ENCODE measurements around the gene RALGPS1. TPM values are rescaled to one million over a fixed set of nuclear protein-coding genes. Genes with fewer than 3 reads are reported as not detected.

RALGPS1 gene
- total and polyA plus RNA-seq, 2 donors (not counting 1 experiment from before 2014, with no cell fraction given), result 19.7 to 39.9 TPM

DNA sequence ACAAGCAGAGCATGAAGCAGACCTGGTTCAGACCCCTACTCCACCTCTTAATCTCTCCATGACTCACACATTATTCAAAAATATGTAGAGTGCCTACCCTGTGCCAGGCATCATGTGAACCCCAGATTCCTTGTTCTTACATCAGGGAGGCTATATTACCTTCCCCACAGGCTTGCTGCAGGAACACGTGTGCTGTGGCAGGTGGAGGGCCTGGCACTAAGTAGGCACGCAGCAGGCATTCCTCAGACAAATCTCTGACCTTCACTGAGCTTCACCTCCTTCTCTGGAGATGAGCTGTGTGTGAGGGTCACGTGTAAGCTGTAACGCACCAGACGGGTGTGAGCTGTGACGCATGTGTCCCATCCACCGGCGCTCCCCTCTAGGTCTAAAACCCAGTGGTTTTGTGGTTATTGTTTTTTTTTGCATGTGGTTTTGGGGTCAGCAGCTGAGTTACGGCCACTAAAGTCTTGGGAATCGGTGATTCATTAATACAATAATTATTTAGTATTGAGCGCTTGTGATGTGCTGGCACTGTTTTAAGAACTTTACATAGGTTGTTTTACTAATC, 177.5 kb downstream of the RALGPS1 start:
- ATAC-seq (ENCODE audit: low read depth), result no peak
- H3K79me2 ChIP-seq (ENCODE audit: control insufficient read depth, insufficient read depth, low read length), result no peaks in the 10 kb centered on the region
- H3K9me3 ChIP-seq (ENCODE audit: control extremely low read depth in 1 of 3, control insufficient read depth in 2 of 3, insufficient read depth in 1 of 3, low read length in 2 of 3), result no peaks in the 10 kb centered on the region
- Mint-ChIP-seq H3K27ac (no peak overlapping the region), H3K4me3 (no peak overlapping the region), H3K9me3 (ENCODE audit: insufficient read depth) (no peaks in the 10 kb centered on the region), H3K4me1 (no peaks in the 10 kb centered on the region), H3K27me3 (no peaks in the 10 kb centered on the region)
- H3K27ac ChIP-seq (ENCODE audit: low read length in 2 of 2), result no peak overlapping the region
- no peak for TF ChIP-seq CTCF (IDR thresholded peaks at IDR 0.05)
- no peak for TF ChIP-seq EZH2 (IDR thresholded peaks at IDR 0.05; ENCODE audit: borderline replicate concordance, insufficient read depth, low read depth, low read length, poor library complexity, severe bottlenecking)
- DNase-seq, result no peak
- ChIA-PET CTCF (no interaction called here), POLR2A (no interaction called here)
- peaks cover 0 to 3% of the 10 kb centered on the region in 2 experiments for H3K36me3 ChIP-seq (replicated peaks in 1 of 2; ENCODE audit: control extremely low read depth in 1 of 2, control insufficient read depth in 1 of 2, extremely low read depth in 1 of 2, insufficient read depth in 2 of 2, low read length in 1 of 2)
- intact Hi-C loops (cut with micrococcal nuclease), result no loop called here
- no peaks in the 10 kb centered on the region for H3K4me1 ChIP-seq (ENCODE audit: control insufficient read depth in 2 of 2, insufficient read depth in 2 of 2, low read length in 2 of 2)
- no peaks in the 10 kb centered on the region for H3K27me3 ChIP-seq (replicated peaks in 1 of 4; ENCODE audit: control extremely low read depth in 1 of 4, control insufficient read depth in 3 of 4, insufficient read depth in 4 of 4, low read length in 3 of 4)
- no peak overlapping the region for H3K4me2 ChIP-seq (replicated peaks; ENCODE audit: low read depth, low read length, poor library complexity, severe bottlenecking)
- 80% methylated on average over 3 of the region's 11 CpGs for WGBS (ENCODE audit: insufficient coverage)
- H3K9ac ChIP-seq (ENCODE audit: low read length), result no peak overlapping the region
- H3K4me3 ChIP-seq (ENCODE audit: control extremely low read depth in 1 of 5, extremely low read depth in 1 of 5, insufficient read depth in 1 of 5, low read depth in 2 of 5, low read length in 4 of 5), result no peak overlapping the region
- no peaks in the 10 kb centered on the region for H4K20me1 ChIP-seq (ENCODE audit: control insufficient read depth, insufficient read depth, low read length, poor library complexity, severe bottlenecking)
- no peak overlapping the region for H2AFZ ChIP-seq (ENCODE audit: insufficient read depth, low read depth, low read length, poor library complexity, severe bottlenecking)

- CTCF ChIA-PET, result interaction anchor here (1.6 kb wide), 1 partner anchor 13 kb away, joined by 4 read pairs; no protein-coding TSS in a partner anchor
- H4K20me1 ChIP-seq (ENCODE audit: control insufficient read depth, insufficient read depth, low read length, poor library complexity, severe bottlenecking), result no peaks in the 10 kb centered on the region
These were observed 178.9 kb downstream of the RALGPS1 start for GRCh38 chr9:127093319-127094020.

More at GRCh38 chr9:127093319-127094020, 178.9 kb downstream of the RALGPS1 start:
- intact Hi-C loops (cut with micrococcal nuclease), result no loop called here
- no peak for ATAC-seq (ENCODE audit: low read depth)
- DNase-seq, result no peak
- H3K9me3 ChIP-seq (ENCODE audit: control extremely low read depth in 1 of 3, control insufficient read depth in 2 of 3, insufficient read depth in 1 of 3, low read length in 2 of 3), result no peaks in the 10 kb centered on the region
- no peak overlapping the region for H3K9ac ChIP-seq (ENCODE audit: low read length)
- 98% methylated on average over 15 of the region's 17 CpGs for WGBS (ENCODE audit: insufficient coverage)
- no peak overlapping the region for H3K4me3 Mint-ChIP-seq
- no peaks in the 10 kb centered on the region for H3K36me3 ChIP-seq (replicated peaks in 1 of 2; ENCODE audit: control extremely low read depth in 1 of 2, control insufficient read depth in 1 of 2, extremely low read depth in 1 of 2, insufficient read depth in 2 of 2, low read length in 1 of 2)
- H3K4me1 ChIP-seq (ENCODE audit: control insufficient read depth in 2 of 2, insufficient read depth in 2 of 2, low read length in 2 of 2), result no peaks in the 10 kb centered on the region
- H3K4me1 Mint-ChIP-seq, result no peaks in the 10 kb centered on the region
- H3K27me3 ChIP-seq (replicated peaks in 1 of 4; ENCODE audit: control extremely low read depth in 1 of 4, control insufficient read depth in 3 of 4, insufficient read depth in 4 of 4, low read length in 3 of 4), result no peaks in the 10 kb centered on the region
- no peaks in the 10 kb centered on the region for H3K27me3 Mint-ChIP-seq
- H2AFZ ChIP-seq (ENCODE audit: insufficient read depth, low read depth, low read length, poor library complexity, severe bottlenecking), result no peak overlapping the region
- no peaks in the 10 kb centered on the region for H3K9me3 Mint-ChIP-seq (ENCODE audit: insufficient read depth)
- H3K27ac Mint-ChIP-seq, result no peak overlapping the region
- POLR2A ChIA-PET, result no interaction called here
- no peak overlapping the region for H3K4me3 ChIP-seq (ENCODE audit: control extremely low read depth in 1 of 5, extremely low read depth in 1 of 5, insufficient read depth in 1 of 5, low read depth in 2 of 5, low read length in 4 of 5)
- no peak overlapping the region for H3K4me2 ChIP-seq (replicated peaks; ENCODE audit: low read depth, low read length, poor library complexity, severe bottlenecking)
- TF ChIP-seq EZH2 (IDR thresholded peaks at IDR 0.05; ENCODE audit: borderline replicate concordance, insufficient read depth, low read depth, low read length, poor library complexity, severe bottlenecking), result no peak
- no peak for TF ChIP-seq CTCF (IDR thresholded peaks at IDR 0.05)
- no peaks in the 10 kb centered on the region for H3K79me2 ChIP-seq (ENCODE audit: control insufficient read depth, insufficient read depth, low read length)
- H3K27ac ChIP-seq (ENCODE audit: low read length in 2 of 2), result no peak overlapping the region

Measured in B cell (primary cell).